Measurements from ENCODE around the gene CDX1. TPM values are rescaled to one million over a fixed set of nuclear protein-coding genes. Genes with fewer than 3 reads are reported as not detected.

Gene CDX1
- total RNA-seq, 2 experiments from 2014 or later: not detected

GRCh38 chr5:150120062-150120441 lies 46.5 kb upstream of the CDX1 start:
- H3K4me3 Mint-ChIP-seq: no peak overlapping the region
- no peaks in the 10 kb centered on the region for H3K27me3 Mint-ChIP-seq
- H3K36me3 Mint-ChIP-seq (ENCODE audit: low read depth): no peaks in the 10 kb centered on the region
- CTCF ChIA-PET: no interaction called here
- TF ChIP-seq CTCF (IDR thresholded peaks at IDR 0.05): no peak
- DNase-seq: no peak
- no peaks in the 10 kb centered on the region for H3K4me1 Mint-ChIP-seq (ENCODE audit: low read depth)
- intact Hi-C loops (cut with micrococcal nuclease): no loop called here
- POLR2A ChIA-PET: no interaction called here
- no peaks in the 10 kb centered on the region for H3K9me3 Mint-ChIP-seq
- no peak for ATAC-seq
- H3K27ac Mint-ChIP-seq: no peak overlapping the region

GRCh38 chr5:150120617-150121447 lies 45.7 kb upstream of the CDX1 start:
- H3K4me1 Mint-ChIP-seq (ENCODE audit: low read depth): no peaks in the 10 kb centered on the region
- ChIA-PET CTCF (interaction anchor here (0.7 kb wide), 1 partner anchor 10 kb away, joined by 3 read pairs; no protein-coding TSS in a partner anchor), POLR2A (no interaction called here)
- H3K27me3 Mint-ChIP-seq: no peaks in the 10 kb centered on the region
- no peaks in the 10 kb centered on the region for H3K9me3 Mint-ChIP-seq
- ATAC-seq (no peak), DNase-seq (no peak)
- H3K36me3 Mint-ChIP-seq (ENCODE audit: low read depth): no peaks in the 10 kb centered on the region
- H3K27ac Mint-ChIP-seq: no peak overlapping the region
- intact Hi-C loops (cut with micrococcal nuclease): no loop called here
- H3K4me3 Mint-ChIP-seq: no peak overlapping the region
- no peak for TF ChIP-seq CTCF (IDR thresholded peaks at IDR 0.05)

GRCh38 chr5:150121448-150122157 lies 45.0 kb upstream of the CDX1 start:
- ATAC-seq (no peak), DNase-seq (no peak)
- ChIA-PET CTCF (interaction anchor here (1.0 to 1.3 kb wide), 3 partner anchors 10 to 109 kb away, joined by 3 read pairs; no protein-coding TSS in a partner anchor), POLR2A (no interaction called here)
- no peak for TF ChIP-seq CTCF (IDR thresholded peaks at IDR 0.05)
- Mint-ChIP-seq H3K4me3 (no peak overlapping the region), H3K4me1 (ENCODE audit: low read depth) (no peaks in the 10 kb centered on the region), H3K9me3 (no peaks in the 10 kb centered on the region), H3K27me3 (no peaks in the 10 kb centered on the region), H3K27ac (no peak overlapping the region), H3K36me3 (ENCODE audit: low read depth) (no peaks in the 10 kb centered on the region)
- intact Hi-C loops (cut with micrococcal nuclease): no loop called here

GRCh38 chr5:150122158-150122510 lies 44.4 kb upstream of the CDX1 start:
- Mint-ChIP-seq H3K4me3 (no peak overlapping the region), H3K4me1 (ENCODE audit: low read depth) (no peaks in the 10 kb centered on the region), H3K27me3 (no peaks in the 10 kb centered on the region), H3K27ac (no peak overlapping the region), H3K36me3 (ENCODE audit: low read depth) (no peaks in the 10 kb centered on the region), H3K9me3 (no peaks in the 10 kb centered on the region)
- POLR2A ChIA-PET: no interaction called here
- ATAC-seq (peak; percentile 88), DNase-seq (peak; percentile 55)
- CTCF ChIA-PET: interaction anchor here (1.0 to 1.3 kb wide), 3 partner anchors 10 to 108 kb away, joined by 3 read pairs; no protein-coding TSS in a partner anchor
- TF ChIP-seq CTCF (IDR thresholded peaks at IDR 0.05): peak; percentile 29
- intact Hi-C loops (cut with micrococcal nuclease): no loop called here
